ENCODE results near the gene DMRTB1. TPM values are rescaled to one million over a fixed set of nuclear protein-coding genes. Genes with fewer than 3 reads are reported as not detected.

DMRTB1 gene
- total and polyA plus RNA-seq, 12 donors: not detected

GRCh38 chr1:53415432-53415831 lies 43.8 kb upstream of the DMRTB1 start:
- peaks cover 0 to 3% (median 0%) of the 10 kb centered on the region in 9 donors for H3K4me1 ChIP-seq
- H3K27me3 ChIP-seq: peaks cover 0 to 49% (median 24%) of the 10 kb centered on the region in 7 donors
- ATAC-seq (no peak), DNase-seq (no peak)
- H3K27ac ChIP-seq: no peak overlapping the region
- no peak for TF ChIP-seq CTCF (IDR thresholded peaks at IDR 0.05)
- no peak overlapping the region for H3K4me3 ChIP-seq
- intact Hi-C loops (cut with DNase I): no loop called here
- no peaks in the 10 kb centered on the region for H3K9me3 ChIP-seq
- 83 to 91% methylated on average over 12 of the region's 12 CpGs for WGBS, 2 donors
- H3K36me3 ChIP-seq: no peaks in the 10 kb centered on the region

- Histone ChIP-seq H3K27me3 (peaks cover 0 to 56% (median 28%) of the 10 kb centered on the region in 7 donors), H3K4me3 (no peak overlapping the region), H3K9me3 (peaks cover 0 to 6% (median 0%) of the 10 kb centered on the region in 11 donors), H3K36me3 (no peaks in the 10 kb centered on the region), H3K4me1 (peaks cover 0 to 3% (median 0%) of the 10 kb centered on the region in 9 donors), H3K27ac (no peak overlapping the region)
- ATAC-seq (no peak), DNase-seq (no peak)
- TF ChIP-seq CTCF (IDR thresholded peaks at IDR 0.05): no peak
- WGBS, 2 donors: 67 to 69% methylated on average over 4 of the region's 4 CpGs
- intact Hi-C loops (cut with DNase I): no loop called here
Observed at GRCh38 chr1:53416269-53416813, 42.9 kb upstream of the DMRTB1 start.

- DNase-seq (no peak), ATAC-seq (no peak)
- H3K4me1 ChIP-seq: peaks cover 0 to 3% (median 0%) of the 10 kb centered on the region in 9 donors
- no peak overlapping the region for H3K4me3 ChIP-seq
- H3K27me3 ChIP-seq: peaks cover 0 to 54% (median 30%) of the 10 kb centered on the region in 7 donors
- 35 to 36% methylated on average over 9 of the region's 9 CpGs for WGBS, 2 donors
- TF ChIP-seq CTCF (IDR thresholded peaks at IDR 0.05): no peak
- no peaks in the 10 kb centered on the region for H3K36me3 ChIP-seq
- H3K9me3 ChIP-seq: peaks cover 0 to 12% (median 0%) of the 10 kb centered on the region in 11 donors
- intact Hi-C loops (cut with DNase I): no loop called here
- H3K27ac ChIP-seq: no peak overlapping the region
Observed at GRCh38 chr1:53417074-53417511, 42.1 kb upstream of the DMRTB1 start.

GRCh38 chr1:53419034-53419433 lies 40.2 kb upstream of the DMRTB1 start:
- DNase-seq: no peak
- peaks cover 0 to 12% (median 0%) of the 10 kb centered on the region in 11 donors for H3K9me3 ChIP-seq
- no peak overlapping the region for H3K4me3 ChIP-seq
- 29 to 31% methylated on average over 5 of the region's 5 CpGs for WGBS, 2 donors
- intact Hi-C loops (cut with DNase I): no loop called here
- no peaks in the 10 kb centered on the region for H3K36me3 ChIP-seq
- H3K27ac ChIP-seq: no peak overlapping the region
- H3K4me1 ChIP-seq: no peaks in the 10 kb centered on the region
- no peak for ATAC-seq
- no peak for TF ChIP-seq CTCF (IDR thresholded peaks at IDR 0.05)
- H3K27me3 ChIP-seq: peaks cover 0 to 52% (median 35%) of the 10 kb centered on the region in 7 donors
